ENCODE data around the gene ATP12A.

GRCh38 chr13:24663089-24663395, 17.2 kb upstream of the ATP12A start:
- TF ChIP-seq CTCF (IDR thresholded peaks at IDR 0.05) (no peak), POLR2A (IDR thresholded peaks at IDR 0.05) (no peak)

Measured in thyroid gland (tissue), 4 donors.